OCI-LY1 (cell line): ENCODE results near the gene BACH2.
A peak's percentile ranks its signal among the peaks of the same experiment; 100 is the strongest.

Experiments used
- H2AFZ ChIP-seq: fragments of 200-600 bp; sonication (generic), shearing (Covaris generic); 2 replicates; pipeline ENCODE4 v1.6.0; 2014; ENCODE audit warnings: antibody characterized with exemption, mild to moderate bottlenecking, low read length
- H3F3A ChIP-seq: fragments of 200-600 bp; sonication (generic), shearing (Covaris generic); 2 replicates; pipeline ENCODE4 v1.6.0; 2014; ENCODE audit warnings: mild to moderate bottlenecking, antibody characterized with exemption, low read length, moderate library complexity; ENCODE audit not compliant: insufficient read depth
- H3K27ac ChIP-seq: fragments of 200-600 bp; sonication (generic); 2 replicates; pipeline ENCODE4 v1.5.1; 2014; ENCODE audit warnings: low read length, mixed run types, mild to moderate bottlenecking, low read depth; ENCODE audit not compliant: poor library complexity, severe bottlenecking
- H3K27me3 ChIP-seq: fragments of 200-600 bp; sonication (generic); 2 replicates; pipeline ENCODE4 v1.6.0; 2014; ENCODE audit warnings: antibody characterized with exemption, mild to moderate bottlenecking, low read length, moderate library complexity; ENCODE audit not compliant: insufficient read depth
- H3K36me3 ChIP-seq: fragments of 200-600 bp; sonication (generic); 2 replicates; pipeline ENCODE4 v1.6.1; 2014; ENCODE audit warnings: mild to moderate bottlenecking, antibody characterized with exemption, low read length, moderate library complexity, mixed read lengths; ENCODE audit not compliant: insufficient read depth
- H3K4me1 ChIP-seq: fragments of 200-600 bp; sonication (generic); 2 replicates; pipeline ENCODE4 v1.5.1; 2014; ENCODE audit warnings: mild to moderate bottlenecking, low read length, moderate library complexity; ENCODE audit not compliant: insufficient read depth, severe bottlenecking
- H3K4me2 ChIP-seq: fragments of 200-600 bp; sonication (generic), shearing (Covaris generic); 2 replicates; pipeline ENCODE4 v1.6.1; 2014; ENCODE audit warnings: low read length
- H3K4me3 ChIP-seq: fragments of 200-600 bp; sonication (generic); 2 replicates; pipeline ENCODE4 v1.5.1; 2014; ENCODE audit warnings: low read length, low read depth, mild to moderate bottlenecking, mixed read lengths; ENCODE audit not compliant: poor library complexity, severe bottlenecking
- H3K79me2 ChIP-seq: fragments of 200-600 bp; shearing (Covaris generic); 2 replicates; pipeline ENCODE4 v1.6.1; 2016; ENCODE audit warnings: mixed run types, low read length, mixed read lengths; ENCODE audit not compliant: insufficient read depth
- H3K9ac ChIP-seq: fragments of 200-600 bp; sonication (generic), shearing (Covaris generic); 2 replicates; pipeline ENCODE4 v1.6.1; 2014; ENCODE audit warnings: mild to moderate bottlenecking, low read length, mixed read lengths
- H3K9me2 ChIP-seq: fragments of 200-600 bp; sonication (generic), shearing (Covaris generic); 2 replicates; pipeline ENCODE4 v1.6.1; 2014; ENCODE audit warnings: low read depth, mild to moderate bottlenecking, low read length, mixed read lengths
- H3K9me3 ChIP-seq: fragments of 200-600 bp; shearing (Covaris generic); 2 replicates; pipeline ENCODE4 v1.6.1; 2014; ENCODE audit warnings: low read length, mixed read lengths
- H4K20me1 ChIP-seq: fragments of 200-600 bp; sonication (generic), shearing (Covaris generic); 2 replicates; pipeline ENCODE4 v1.6.0; 2016; ENCODE audit warnings: mild to moderate bottlenecking, low read length; ENCODE audit not compliant: insufficient read depth
- EZH2 ChIP-seq: fragments of 200-600 bp; sonication (generic), shearing (Covaris generic); IDR thresholded peaks from 2 replicates; pipeline ENCODE4 v1.8.0; 2017; ENCODE audit warnings: borderline replicate concordance, mixed run types, mild to moderate bottlenecking, antibody characterized with exemption, low read length, moderate library complexity, mixed read lengths
- TF ChIP-seq, protein P1 (sequence below): fragments of 200-600 bp; sonication (generic), shearing (Covaris generic); IDR thresholded peaks from 2 replicates; pipeline ENCODE4 v1.5.1; 2017; ENCODE audit warnings: mild to moderate bottlenecking, antibody characterized with exemption, low read length, moderate library complexity, mixed read lengths

The BACH2 gene

DNA sequence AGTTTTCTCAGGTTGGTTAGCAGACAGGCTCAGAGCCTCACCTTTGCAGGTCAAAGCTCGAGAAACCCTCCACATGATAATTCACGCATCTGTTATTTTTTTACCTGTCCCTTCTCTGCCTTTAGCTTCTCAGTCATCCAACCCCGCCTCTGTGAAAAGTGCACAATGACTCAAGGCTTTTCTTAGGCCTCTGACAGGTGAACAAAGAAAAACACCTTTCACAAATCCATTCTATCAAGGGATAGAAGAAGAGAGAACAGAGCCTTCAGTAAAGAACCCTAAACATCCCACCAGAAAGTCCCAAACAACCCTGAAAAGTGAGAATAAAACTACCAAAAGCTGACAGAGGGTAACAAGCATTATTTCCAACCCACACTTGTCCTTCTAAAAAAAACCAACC is 224.1 kb downstream of the BACH2 start:
- no peaks in the 10 kb centered on the region for H4K20me1 ChIP-seq
- H3K4me1 ChIP-seq: peaks cover 46% of the 10 kb centered on the region
- H3F3A ChIP-seq: no peaks in the 10 kb centered on the region
- no peaks in the 10 kb centered on the region for H3K9me2 ChIP-seq
- peaks cover 50% of the 10 kb centered on the region for H3K79me2 ChIP-seq
- H3K27me3 ChIP-seq: no peaks in the 10 kb centered on the region
- no peak overlapping the region for H3K4me3 ChIP-seq
- H2AFZ ChIP-seq: no peak overlapping the region
- H3K27ac ChIP-seq: peak overlapping the region; percentile 19
- TF ChIP-seq EZH2: no peak
- TF ChIP-seq, protein P1, sequence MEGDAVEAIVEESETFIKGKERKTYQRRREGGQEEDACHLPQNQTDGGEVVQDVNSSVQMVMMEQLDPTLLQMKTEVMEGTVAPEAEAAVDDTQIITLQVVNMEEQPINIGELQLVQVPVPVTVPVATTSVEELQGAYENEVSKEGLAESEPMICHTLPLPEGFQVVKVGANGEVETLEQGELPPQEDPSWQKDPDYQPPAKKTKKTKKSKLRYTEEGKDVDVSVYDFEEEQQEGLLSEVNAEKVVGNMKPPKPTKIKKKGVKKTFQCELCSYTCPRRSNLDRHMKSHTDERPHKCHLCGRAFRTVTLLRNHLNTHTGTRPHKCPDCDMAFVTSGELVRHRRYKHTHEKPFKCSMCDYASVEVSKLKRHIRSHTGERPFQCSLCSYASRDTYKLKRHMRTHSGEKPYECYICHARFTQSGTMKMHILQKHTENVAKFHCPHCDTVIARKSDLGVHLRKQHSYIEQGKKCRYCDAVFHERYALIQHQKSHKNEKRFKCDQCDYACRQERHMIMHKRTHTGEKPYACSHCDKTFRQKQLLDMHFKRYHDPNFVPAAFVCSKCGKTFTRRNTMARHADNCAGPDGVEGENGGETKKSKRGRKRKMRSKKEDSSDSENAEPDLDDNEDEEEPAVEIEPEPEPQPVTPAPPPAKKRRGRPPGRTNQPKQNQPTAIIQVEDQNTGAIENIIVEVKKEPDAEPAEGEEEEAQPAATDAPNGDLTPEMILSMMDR: no peak
- H3K9ac ChIP-seq: no peak overlapping the region
- no peaks in the 10 kb centered on the region for H3K9me3 ChIP-seq
- H3K36me3 ChIP-seq: peaks cover 96% of the 10 kb centered on the region
- no peak overlapping the region for H3K4me2 ChIP-seq

DNA sequence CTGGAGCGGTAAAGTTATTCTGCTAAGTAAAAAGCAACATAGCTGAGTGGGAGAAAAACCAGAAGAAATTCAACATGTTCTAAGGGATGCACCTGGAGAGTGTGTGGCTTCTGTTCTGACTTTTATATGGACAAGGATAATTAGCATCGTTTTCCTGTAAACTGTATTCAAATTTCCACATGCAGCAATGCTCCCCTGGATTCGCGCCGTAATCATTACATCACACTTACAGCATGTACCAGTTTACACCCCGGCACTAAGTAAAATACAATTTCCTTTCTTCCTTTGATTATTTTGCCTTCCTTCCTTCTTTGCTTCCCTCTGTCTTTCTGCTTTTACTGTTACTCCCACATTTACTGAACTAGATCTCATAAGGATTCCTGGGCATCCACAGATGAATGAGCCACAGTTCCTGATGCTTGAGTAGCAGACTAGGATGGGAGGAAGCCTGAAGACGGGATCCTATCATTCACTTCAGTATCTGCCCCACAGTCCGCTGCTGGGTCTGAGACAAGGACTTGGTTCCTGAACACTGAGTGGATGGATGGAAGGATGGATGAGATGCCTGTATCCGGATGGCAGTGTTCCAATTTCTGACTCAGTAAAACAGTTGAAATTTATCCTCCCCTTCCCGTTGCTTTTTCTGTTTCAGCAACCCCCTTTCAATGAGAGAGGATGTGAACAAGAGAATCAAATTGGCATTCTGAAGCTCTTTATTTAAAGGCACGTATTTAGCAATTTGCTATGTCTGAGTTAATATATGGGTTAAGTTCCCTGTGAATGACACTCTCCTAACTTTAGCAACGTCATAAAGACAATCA is 227.7 kb downstream of the BACH2 start:
- Histone ChIP-seq H3K4me1 (peaks cover 11% of the 10 kb centered on the region), H3K9me3 (no peaks in the 10 kb centered on the region), H3K4me2 (no peak overlapping the region), H3K79me2 (peaks cover 38% of the 10 kb centered on the region), H3K9me2 (no peaks in the 10 kb centered on the region), H3K4me3 (no peak overlapping the region), H3K36me3 (peaks cover 99% of the 10 kb centered on the region), H4K20me1 (no peaks in the 10 kb centered on the region), H2AFZ (no peak overlapping the region), H3K27ac (no peak overlapping the region), H3K9ac (no peak overlapping the region), H3K27me3 (no peaks in the 10 kb centered on the region), H3F3A (no peaks in the 10 kb centered on the region)
- no peak for TF ChIP-seq EZH2
- TF ChIP-seq, protein P1: no peak

DNA sequence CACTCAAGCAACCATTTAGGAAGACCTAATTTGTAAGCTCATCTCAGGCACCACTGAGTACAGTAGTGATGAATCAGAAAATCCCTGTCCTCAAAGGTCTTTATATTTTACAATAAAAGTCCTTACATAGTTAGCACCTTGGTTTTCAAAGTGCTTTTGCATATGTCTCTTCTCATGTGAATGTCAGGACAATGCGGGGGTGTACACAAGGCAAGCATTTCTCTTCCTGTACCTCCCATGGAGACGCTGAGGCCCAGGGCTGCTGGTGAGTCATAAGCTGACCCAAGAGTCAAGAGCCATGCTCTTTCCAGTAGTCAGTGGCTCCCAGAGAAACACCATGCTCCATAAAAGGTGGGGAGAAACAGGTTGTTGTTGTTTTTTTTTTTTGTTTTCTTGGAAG is 228.4 kb downstream of the BACH2 start:
- TF ChIP-seq EZH2: no peak
- TF ChIP-seq, protein P1: no peak
- no peak overlapping the region for H3K27ac ChIP-seq
- no peaks in the 10 kb centered on the region for H4K20me1 ChIP-seq
- no peak overlapping the region for H2AFZ ChIP-seq
- H3K36me3 ChIP-seq: peaks cover 99% of the 10 kb centered on the region
- H3K79me2 ChIP-seq: peaks cover 38% of the 10 kb centered on the region
- H3K4me2 ChIP-seq: no peak overlapping the region
- H3K4me1 ChIP-seq: peaks cover 6% of the 10 kb centered on the region
- H3K9me2 ChIP-seq: no peaks in the 10 kb centered on the region
- no peak overlapping the region for H3K4me3 ChIP-seq
- no peak overlapping the region for H3K9ac ChIP-seq
- H3K27me3 ChIP-seq: no peaks in the 10 kb centered on the region
- H3F3A ChIP-seq: no peaks in the 10 kb centered on the region
- H3K9me3 ChIP-seq: no peaks in the 10 kb centered on the region
